Measurements from ENCODE around the gene WRAP73.
A peak's percentile ranks its signal among the peaks of the same experiment; 100 is the strongest.

The WRAP73 gene

DNA sequence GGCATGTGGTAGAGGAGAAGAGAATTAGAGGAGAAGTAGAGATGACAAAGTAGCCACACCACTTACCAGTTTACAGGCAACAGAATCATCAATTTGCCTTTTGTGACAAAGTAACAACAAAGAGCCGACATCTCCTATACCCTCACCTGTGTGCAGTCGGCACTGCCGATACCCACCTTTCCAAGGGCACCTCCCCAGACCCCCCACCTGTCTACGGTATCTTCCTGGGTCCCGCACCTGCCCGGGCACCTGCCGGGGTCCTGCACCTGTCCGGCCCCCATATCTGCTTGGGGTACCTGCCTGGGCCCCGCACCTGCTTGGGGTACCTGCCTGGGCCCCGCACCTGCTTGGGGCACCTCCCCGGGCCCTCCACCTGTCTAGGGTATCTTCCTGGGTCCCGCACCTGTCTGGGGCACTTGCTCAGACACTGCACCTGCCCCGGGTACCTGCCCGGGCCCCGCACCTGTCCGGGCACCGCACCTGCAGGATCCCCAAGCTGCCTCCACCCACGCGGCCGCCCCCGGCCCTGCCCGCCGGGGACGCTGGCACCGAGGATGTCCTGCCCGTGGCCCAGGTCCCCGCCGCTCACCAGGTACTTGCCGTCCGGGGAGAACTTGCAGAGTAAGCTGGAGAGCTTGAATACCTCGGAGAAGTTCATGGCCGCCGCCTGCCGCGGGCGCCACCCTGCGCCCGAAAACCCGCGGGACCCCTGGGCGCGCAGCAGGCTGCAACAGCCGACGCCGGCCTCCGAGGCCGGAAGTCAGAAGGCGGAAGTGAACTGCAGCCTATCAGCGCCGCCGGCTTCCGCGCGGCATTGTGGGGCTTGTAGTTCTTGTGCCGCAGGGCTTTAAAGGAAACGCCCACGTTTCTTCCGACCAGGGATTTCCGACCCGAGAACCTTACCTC lies at the start of gene WRAP73:
WRAP73 (minus strand) TSS at position 762 of the 906 bp plus-strand sequence; CDS start at position 658, 104 bp downstream.
- DNase-seq = peak; percentile 92

- no peak for DNase-seq
These were observed 49.7 kb upstream of the WRAP73 start for GRCh38 chr1:3699596-3699995.

GRCh38 chr1:3698660-3699408 lies 48.9 kb upstream of the WRAP73 start:
- no peak for DNase-seq

- no peak for DNase-seq
These were observed 47.9 kb upstream of the WRAP73 start for GRCh38 chr1:3697810-3698209.

GRCh38 chr1:3697104-3697503 lies 47.2 kb upstream of the WRAP73 start:
- DNase-seq = no peak

DNA sequence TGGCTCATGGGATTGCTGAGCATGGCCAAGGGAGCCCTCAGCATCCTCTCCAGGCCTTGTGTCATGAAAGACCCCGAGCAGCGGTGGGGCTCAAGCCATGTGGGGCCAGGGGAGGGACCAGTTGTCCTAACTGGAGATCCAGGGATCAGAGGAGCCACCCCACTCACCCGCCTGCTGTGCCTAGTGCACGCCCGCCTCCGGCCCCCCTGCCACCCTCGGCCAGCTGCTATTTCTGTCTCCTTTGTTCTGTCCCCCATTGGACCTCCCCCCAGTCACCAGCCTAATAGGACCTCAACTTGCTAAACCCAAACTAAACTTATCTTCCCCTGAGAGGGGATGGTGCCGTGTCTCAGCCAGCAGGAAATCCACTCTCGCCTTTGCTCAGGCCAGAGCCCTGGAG lies 46.8 kb upstream of the WRAP73 start:
- no peak for DNase-seq

DNA sequence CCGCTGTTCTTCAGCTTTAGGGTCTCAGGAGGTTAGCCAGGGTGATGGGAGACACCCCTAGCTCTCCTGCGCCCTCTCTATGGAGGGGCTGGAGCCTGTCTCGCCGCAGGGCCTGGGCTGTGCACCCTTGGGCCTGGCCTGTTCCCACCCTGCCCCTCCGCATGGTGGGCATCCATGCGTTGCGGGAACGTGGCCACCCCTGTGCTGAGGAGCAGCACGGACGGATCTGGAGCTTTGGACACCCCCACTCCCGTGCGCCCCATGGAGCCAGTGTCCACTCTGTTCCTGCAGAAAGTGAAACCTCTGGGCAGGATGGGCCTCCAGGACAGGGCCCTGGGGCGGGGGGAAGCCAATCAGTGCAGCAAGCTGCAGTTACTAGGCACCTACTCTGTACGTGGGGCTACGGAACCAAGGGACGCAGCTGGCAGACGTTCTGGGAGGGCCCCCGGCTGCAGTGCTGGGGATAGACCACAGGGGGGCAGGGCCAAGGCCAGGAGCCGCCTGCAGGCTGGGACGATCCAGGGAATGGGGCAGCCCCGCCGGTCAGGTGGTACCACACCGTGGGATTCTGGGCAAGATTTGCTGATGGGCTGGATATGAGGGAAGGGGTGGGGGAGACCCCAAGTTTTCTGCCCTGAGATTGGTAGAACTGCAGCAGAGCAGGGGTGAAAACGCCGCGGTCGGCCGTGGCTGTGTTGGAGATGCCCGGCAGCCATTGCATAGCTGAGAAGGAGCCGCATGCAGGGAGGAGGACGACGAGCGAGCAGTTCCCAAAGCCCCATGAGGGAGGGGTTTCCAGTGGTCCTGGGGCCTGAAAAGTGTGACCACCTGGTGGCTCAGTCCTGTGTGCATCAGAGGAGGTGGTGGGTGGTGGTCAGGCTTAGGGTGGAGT lies 45.7 kb upstream of the WRAP73 start:
- peak; percentile 11 for DNase-seq

DNA sequence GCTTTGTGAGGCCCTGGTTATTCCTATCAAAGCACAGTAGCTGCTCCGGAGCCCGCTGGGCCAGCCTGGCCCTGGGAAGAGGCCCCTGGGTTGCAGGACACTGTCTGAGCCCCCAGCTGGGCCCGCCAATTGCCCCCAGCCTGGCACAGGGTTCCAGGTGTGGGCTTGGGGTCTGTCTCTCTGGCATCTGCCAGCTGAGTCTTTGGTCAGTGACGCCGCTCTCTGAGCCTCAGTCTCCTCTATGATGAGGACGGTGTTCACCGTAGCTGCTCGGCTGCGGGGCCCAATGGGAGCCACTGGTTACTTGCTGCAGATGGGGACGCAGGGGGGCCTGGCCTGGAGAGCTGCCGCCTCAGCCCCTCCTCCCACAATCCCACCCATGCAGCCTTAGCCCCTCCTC lies 43.4 kb upstream of the WRAP73 start:
- no peak for DNase-seq

GRCh38 chr1:3692598-3692997 lies 42.7 kb upstream of the WRAP73 start:
- DNase-seq = no peak

DNA sequence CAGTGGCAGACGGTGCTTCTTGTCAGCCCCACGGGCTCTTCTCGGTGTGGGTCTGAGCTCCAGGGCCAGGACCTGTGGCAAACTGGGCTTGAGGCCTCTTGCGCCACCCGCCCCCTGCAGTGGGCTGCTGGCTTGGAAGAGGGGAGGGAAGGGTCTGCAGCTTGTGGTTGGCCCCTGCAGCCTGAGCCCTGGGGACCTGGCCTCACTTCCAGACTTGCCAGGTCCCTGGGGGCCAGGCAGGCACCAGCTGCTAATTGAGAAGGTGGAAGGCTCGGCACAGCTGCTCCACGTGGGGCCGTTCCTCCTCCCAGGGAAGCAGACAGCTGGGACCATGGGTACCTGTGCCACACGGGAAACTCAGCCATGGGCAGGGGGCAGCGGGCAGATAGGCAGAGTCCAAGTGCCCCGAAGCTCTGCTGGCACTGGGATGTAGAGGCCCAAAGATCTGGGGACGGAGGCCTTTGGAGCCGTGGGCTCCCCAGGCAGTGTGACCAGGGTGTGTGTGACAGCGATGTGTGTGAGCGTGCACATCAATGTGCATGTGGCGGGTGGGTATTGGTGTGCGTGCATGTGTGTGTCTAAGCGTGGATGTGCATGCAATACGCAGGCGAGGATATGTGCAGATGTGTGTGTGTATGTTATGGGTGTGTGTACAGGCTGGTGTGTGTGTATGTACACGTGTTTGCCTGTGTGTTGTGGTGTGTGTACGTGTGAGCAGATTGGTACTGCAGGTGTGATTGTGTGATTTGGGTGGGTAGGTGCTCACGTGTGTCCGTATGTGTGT lies 41.7 kb upstream of the WRAP73 start:
- DNase-seq = no peak

GRCh38 chr1:3690282-3691065 lies 40.6 kb upstream of the WRAP73 start:
- no peak for DNase-seq

GRCh38 chr1:3689138-3689750 lies 39.3 kb upstream of the WRAP73 start:
- DNase-seq = no peak

DNA sequence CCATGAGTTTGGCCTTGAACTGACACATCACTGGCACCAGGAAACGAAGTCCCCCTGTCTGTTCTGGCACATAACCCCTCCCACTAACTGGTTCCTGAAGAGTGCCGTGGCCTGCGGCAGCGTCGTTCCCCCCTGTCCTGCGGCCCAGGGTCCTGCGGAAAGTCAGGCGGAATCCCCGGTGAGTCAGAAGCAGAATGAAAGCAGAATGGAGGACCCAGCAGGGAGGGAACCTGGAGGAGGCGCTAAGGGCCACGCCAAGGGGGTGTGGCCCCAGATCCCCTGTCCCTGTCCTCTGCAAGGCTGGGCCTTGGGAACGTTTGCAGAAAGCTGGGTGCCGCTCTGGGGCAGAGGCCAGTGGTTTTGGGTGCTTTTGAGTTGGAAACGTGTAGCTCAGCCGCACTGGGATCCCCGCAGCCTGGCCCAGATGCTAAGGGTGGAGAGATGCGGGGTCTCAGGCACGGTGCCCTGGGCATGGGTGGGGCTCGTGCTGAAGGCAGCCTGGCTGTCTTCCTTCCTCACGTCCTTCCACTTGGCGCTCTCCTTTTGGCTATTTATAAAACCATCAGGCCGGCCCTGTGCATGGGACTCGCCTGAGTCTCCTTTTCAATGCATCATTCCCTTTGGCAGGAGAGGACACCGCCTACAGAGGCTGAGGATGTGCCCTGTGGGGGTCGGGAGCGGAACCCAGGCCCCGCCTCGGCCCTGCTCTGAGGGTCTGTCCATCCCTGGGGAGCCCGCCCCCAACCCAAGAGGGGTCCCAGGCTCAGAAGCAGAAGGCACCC lies 38.6 kb upstream of the WRAP73 start:
- no peak for DNase-seq

DNA sequence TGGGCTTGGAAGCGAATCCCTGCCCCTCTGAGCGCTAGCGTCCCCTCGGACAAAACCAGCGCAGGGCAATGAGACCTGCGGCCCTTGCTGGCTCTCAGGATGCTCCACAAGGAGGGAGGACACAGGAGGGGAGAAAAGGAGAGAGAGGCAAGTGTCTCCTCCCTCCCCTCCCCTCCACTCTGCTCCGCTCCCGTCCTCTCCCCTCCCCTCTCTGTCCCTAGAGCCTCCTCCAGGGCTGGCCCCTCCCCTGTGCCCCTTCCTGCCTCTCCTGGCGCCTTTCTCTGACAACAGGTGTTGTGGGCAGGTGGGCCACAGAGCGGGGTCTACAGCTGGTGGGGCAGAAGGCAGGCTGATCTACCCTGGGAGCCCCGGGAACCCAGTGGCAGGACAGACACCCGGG lies 37.6 kb upstream of the WRAP73 start:
- no peak for DNase-seq

DNA sequence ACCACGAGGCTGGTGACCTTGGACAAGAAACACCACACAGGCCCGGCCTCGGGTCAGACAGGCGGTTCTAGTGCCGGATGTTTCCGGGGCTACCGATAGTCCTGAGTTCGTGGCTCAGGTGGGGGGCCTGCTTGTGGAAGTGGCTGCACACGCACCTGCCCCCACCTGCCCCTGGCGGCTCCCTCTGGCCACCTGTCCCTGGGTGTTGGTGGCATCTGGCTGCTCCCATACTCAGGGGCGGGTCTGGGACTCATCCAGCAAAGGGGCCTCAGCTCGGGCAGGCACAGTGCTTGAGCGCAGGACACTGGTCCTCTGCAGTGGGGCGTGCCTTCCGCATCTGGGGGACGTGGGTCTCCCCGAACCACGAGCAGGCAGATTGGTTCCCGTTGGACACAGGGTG lies 36.0 kb upstream of the WRAP73 start:
- DNase-seq = no peak

- no peak for DNase-seq
These were observed 35.3 kb upstream of the WRAP73 start for GRCh38 chr1:3685222-3685621.

DNA sequence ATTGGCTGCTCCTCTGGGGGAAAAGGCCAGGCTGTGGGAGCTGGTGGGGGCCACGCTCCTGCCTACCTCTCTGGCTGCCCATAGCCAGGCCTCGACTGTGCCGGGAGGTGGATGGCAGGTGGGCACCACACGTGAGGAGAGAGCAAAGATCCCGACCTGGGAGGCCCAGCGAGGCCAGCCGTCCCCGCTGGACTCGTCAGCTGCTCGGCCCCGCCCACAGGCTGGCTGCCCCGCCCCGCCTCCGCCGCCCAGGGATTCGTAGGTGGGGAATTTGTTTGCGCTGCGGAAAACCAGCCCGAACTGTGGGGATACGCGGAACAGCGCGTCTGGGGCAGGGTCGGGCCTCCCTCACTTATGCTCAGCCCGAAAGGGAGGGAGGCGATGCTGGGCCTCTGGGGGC lies 34.1 kb upstream of the WRAP73 start:
- no peak for DNase-seq

GRCh38 chr1:3683197-3683596 lies 33.3 kb upstream of the WRAP73 start:
- DNase-seq = no peak

- no peak for DNase-seq
These were observed 32.2 kb upstream of the WRAP73 start for GRCh38 chr1:3681898-3682806.

Data from CD4-positive, alpha-beta T cell treated with Interleukin-12 subunit alpha and Interleukin-12 subunit beta, for 1 hour (primary cell).